HG03354 (cell line): ENCODE measurements around the gene PEX11B.
"Not testable (repeated sequence)": the region's sequence is repeated elsewhere in the genome, so short reads cannot be mapped to it uniquely, and the experiment has no call there.

ENCODE experiments used
- ATAC-seq: cut with Tn5 transposase; IDR thresholded peaks from one replicate; pipeline ENCODE4 v1.9.1; 2021; ENCODE audit warnings: mild to moderate bottlenecking; ENCODE audit not compliant: unreplicated experiment, poor library complexity, severe bottlenecking

PEX11B gene

GRCh38 chr1:145955436-145955835 is 36.9 kb upstream of the PEX11B start:
- ATAC-seq, result no peak

GRCh38 chr1:145953861-145954260 is 35.3 kb upstream of the PEX11B start:
- no peak for ATAC-seq

- ATAC-seq, result no peak
These were observed 34.4 kb upstream of the PEX11B start for GRCh38 chr1:145952903-145953302.

- ATAC-seq, result no peak
These were observed 33.0 kb upstream of the PEX11B start for GRCh38 chr1:145951526-145951925.

GRCh38 chr1:145949219-145949618 is 30.7 kb upstream of the PEX11B start:
- no peak for ATAC-seq

GRCh38 chr1:145947551-145947950 is 29.0 kb upstream of the PEX11B start:
- ATAC-seq, result no peak

GRCh38 chr1:145946477-145946986 is 28.0 kb upstream of the PEX11B start:
- no peak for ATAC-seq

- no peak for ATAC-seq
These were observed 26.0 kb upstream of the PEX11B start for GRCh38 chr1:145944532-145944931.

- no peak for ATAC-seq
These were observed 24.4 kb upstream of the PEX11B start for GRCh38 chr1:145942871-145943270.

- ATAC-seq, result no peak
These were observed 23.9 kb upstream of the PEX11B start for GRCh38 chr1:145942405-145942804.

- no peak for ATAC-seq
These were observed 18.9 kb upstream of the PEX11B start for GRCh38 chr1:145937436-145937835.

- ATAC-seq, result no peak
These were observed 17.7 kb upstream of the PEX11B start for GRCh38 chr1:145936247-145936646.

GRCh38 chr1:145935708-145936107 is 17.2 kb upstream of the PEX11B start:
- no peak for ATAC-seq

GRCh38 chr1:145932522-145933009 is 14.0 kb upstream of the PEX11B start:
- not testable (repeated sequence) for ATAC-seq

- no peak for ATAC-seq
These were observed 9.6 kb upstream of the PEX11B start for GRCh38 chr1:145927916-145928643.

GRCh38 chr1:145927063-145927886 is 8.8 kb upstream of the PEX11B start, which contains the start of gene RBM8A:
Gene RBM8A (minus strand): TSS chr1:145927484. CDS start chr1:145927426, 58 bp downstream.
- peak; percentile 98 for ATAC-seq

- ATAC-seq, result peak; percentile 7
These were observed 8.2 kb upstream of the PEX11B start for GRCh38 chr1:145926686-145927062.

- no peak for ATAC-seq
These were observed 3.7 kb upstream of the PEX11B start for GRCh38 chr1:145922266-145922665.

- ATAC-seq, result not testable (repeated sequence)
These were observed 1.8 kb upstream of the PEX11B start for GRCh38 chr1:145920297-145920696.
